ENCODE data around the gene CRIM1.

DNA sequence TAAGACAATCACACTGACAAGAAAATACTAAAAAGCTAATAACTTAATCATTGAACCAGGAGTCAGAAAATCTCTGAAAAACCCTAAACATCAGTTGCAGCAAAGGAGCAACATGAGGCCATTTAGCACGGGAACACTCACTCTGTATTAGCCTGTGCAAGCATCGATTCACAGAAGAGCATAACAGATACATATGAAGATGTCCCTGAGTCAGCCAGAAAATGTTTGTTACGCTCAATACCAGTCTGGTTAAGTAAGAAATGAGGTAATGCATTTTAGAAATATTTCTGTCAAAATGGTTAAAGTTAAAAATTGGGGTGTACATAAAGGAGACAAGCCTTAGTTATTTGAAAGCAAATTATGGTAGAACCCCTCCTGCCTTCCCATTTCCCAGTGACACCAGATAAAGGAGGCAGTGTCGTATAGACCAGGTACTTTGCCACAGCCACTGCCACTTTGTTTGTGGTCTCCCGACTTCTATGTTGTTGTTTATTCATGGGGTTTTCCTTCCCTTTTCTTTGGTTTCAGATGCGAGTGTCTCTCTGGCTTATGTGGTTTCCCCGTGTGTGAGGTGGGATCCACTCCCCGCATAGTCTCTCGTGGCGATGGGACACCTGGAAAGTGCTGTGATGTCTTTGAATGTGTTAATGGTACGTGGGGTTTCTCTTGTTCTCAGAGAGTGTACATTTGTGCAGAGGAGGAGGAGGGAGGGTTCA is 108.6 kb downstream of the CRIM1 start:
- TF ChIP-seq POLR2A (IDR thresholded peaks at IDR 0.05) (no peak), POLR2AphosphoS5 (IDR thresholded peaks at IDR 0.05) (no peak)
- TF ChIP-seq, protein P1, sequence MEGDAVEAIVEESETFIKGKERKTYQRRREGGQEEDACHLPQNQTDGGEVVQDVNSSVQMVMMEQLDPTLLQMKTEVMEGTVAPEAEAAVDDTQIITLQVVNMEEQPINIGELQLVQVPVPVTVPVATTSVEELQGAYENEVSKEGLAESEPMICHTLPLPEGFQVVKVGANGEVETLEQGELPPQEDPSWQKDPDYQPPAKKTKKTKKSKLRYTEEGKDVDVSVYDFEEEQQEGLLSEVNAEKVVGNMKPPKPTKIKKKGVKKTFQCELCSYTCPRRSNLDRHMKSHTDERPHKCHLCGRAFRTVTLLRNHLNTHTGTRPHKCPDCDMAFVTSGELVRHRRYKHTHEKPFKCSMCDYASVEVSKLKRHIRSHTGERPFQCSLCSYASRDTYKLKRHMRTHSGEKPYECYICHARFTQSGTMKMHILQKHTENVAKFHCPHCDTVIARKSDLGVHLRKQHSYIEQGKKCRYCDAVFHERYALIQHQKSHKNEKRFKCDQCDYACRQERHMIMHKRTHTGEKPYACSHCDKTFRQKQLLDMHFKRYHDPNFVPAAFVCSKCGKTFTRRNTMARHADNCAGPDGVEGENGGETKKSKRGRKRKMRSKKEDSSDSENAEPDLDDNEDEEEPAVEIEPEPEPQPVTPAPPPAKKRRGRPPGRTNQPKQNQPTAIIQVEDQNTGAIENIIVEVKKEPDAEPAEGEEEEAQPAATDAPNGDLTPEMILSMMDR (IDR thresholded peaks at IDR 0.05) = no peak
